HG02970 (cell line): ENCODE results near the gene PGLYRP3.
"Not testable (repeated sequence)": the region's sequence is repeated elsewhere in the genome, so short reads cannot be mapped to it uniquely, and the experiment has no call there.

ENCODE experiments used
- ATAC-seq: cut with Tn5 transposase; IDR thresholded peaks from one replicate; pipeline ENCODE4 v1.9.1; 2021; ENCODE audit warnings: mild to moderate bottlenecking, moderate library complexity, moderate number of reproducible peaks; ENCODE audit not compliant: unreplicated experiment, low FRiP score

PGLYRP3 gene

GRCh38 chr1:153348511-153349362, 36.0 kb upstream of the PGLYRP3 start, which contains the start of gene PGLYRP4:
Gene PGLYRP4 (minus strand): TSS chr1:153348841. CDS start chr1:153347932, 909 bp downstream.
- ATAC-seq = no peak

GRCh38 chr1:153347856-153348255, 35.1 kb upstream of the PGLYRP3 start:
- ATAC-seq = no peak

DNA sequence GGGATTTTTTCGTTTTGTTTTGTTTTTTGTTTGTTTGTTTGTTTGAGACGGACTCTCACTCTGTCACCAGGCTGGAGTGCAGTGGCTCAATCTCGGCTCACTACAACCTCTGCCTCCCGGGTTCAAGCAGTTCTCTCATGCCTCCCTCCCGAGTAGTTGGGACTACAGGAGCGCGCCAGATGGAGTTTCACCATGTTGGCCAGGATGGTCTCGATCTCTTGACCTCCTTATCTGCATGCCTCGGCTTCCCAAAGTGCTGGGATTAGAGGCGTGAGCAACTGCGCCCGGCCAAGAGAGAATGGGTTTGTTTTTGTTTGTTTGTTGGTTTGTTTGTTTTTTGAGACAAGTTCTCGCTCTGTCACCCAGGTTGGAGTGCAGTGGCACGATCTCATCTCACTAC, 34.3 kb upstream of the PGLYRP3 start:
- ATAC-seq = not testable (repeated sequence)

- no peak for ATAC-seq
Observed at GRCh38 chr1:153346077-153346723, 33.4 kb upstream of the PGLYRP3 start.

DNA sequence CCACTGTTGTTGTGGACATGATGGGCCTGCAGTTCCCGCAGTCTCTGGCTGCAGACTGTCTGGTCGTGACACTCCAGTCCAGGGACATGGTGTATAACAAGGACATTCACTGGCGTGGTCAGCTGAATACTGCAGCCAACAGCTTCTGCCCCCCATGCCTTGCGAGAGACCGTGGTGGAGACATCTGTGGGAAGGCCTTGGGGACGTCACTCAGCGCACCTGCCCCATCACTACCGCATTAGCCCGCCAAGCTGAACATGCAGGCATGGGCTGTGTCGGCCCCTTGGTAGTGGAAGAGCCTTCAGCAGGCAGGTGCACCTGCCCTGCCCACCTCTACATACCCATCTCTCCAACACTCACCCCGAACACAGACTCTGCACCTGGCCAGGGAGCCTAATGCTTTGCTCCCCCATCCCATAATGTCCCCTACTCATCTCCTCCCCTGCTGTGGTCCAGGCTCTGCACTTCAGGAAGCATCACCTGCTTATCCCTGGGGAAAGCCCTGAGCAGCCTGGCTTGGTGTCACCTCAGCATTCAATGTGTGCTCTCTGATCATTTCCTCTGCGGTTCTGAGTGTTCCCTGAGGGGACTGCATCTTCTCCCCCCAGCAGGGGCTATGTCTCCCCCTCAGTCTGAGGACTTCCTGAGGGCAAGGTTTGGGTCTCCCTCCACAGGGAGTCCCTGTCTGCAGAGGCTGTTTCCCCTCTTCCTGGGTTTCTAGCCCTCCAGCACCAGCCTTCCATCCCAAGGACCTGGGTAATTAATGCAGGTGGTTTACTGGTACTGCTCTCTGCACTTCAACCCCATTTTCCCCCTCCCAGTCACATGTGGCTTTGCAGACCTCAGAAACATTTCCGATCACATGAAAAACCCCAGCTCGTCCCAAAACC, 32.7 kb upstream of the PGLYRP3 start:
- ATAC-seq = no peak

- ATAC-seq = no peak
Observed at GRCh38 chr1:153344718-153345025, 31.9 kb upstream of the PGLYRP3 start.

GRCh38 chr1:153343811-153344717, 31.3 kb upstream of the PGLYRP3 start:
- ATAC-seq = no peak

GRCh38 chr1:153343040-153343681, 30.4 kb upstream of the PGLYRP3 start:
- ATAC-seq = no peak

- no peak for ATAC-seq
Observed at GRCh38 chr1:153342178-153342577, 29.4 kb upstream of the PGLYRP3 start.

DNA sequence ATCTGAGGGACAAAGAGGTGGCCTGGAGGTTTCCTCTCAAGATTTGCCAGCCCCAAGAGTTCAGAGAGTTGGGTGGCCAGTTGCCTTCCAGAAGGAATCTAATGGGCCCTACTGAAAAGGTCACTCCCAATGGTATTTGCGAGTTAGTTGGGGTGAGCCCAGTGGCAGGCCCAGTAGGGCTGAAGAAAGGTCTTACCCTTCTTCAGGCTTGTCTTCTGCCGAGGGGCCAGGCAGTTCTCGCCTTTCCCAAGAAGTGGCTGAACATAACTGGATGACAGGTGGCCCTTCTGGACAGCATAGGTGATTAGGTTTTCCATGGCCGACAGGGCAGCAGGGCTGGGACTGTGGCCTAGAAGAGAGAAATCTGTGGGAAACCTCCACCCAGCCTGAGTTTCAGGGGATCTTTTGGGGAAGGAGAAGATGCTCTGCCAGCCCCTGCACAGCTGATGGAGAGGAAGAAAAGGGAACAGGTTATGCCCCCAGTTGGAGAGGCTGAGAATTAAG, 28.7 kb upstream of the PGLYRP3 start:
- ATAC-seq = no peak

DNA sequence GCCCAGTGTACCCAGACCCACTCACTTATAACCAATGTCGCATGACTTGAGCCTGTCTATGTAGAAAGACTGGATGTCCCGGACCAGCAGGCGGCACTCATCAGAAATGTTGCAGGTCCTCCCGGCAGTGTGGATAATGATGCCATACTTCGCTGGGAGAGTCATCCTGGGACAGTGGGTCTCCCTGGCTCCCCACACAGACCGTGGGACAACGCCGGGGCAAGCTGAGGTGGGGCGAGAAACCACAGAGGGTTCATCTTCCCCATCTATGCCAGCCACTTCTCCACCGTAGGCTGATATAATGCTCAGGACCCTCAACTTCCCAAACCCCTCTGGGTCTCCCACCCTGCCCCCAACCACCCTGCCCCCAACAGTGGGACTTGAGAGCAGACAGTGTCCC, 27.6 kb upstream of the PGLYRP3 start:
- no peak for ATAC-seq

DNA sequence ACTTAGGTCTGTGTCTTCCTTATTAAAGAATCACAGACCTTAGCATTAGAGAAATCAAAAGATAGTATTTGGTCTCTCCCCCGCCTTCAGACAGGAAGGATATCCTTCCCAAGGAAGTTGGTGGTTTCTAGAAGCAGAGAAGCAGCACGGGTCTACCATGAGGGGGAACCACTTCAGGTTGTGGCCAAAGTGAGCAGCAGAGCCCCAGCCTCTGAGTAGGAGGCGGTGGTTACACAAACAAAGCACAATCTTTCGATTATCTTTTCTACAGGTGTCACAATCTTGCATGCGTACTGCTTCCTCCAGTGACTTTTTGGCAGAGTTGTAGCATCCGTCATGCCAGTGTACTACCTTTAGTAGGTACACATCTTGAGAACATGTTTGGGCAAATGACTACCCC, 27.1 kb upstream of the PGLYRP3 start:
- ATAC-seq = no peak

GRCh38 chr1:153337980-153338853, 25.5 kb upstream of the PGLYRP3 start:
- ATAC-seq = no peak

DNA sequence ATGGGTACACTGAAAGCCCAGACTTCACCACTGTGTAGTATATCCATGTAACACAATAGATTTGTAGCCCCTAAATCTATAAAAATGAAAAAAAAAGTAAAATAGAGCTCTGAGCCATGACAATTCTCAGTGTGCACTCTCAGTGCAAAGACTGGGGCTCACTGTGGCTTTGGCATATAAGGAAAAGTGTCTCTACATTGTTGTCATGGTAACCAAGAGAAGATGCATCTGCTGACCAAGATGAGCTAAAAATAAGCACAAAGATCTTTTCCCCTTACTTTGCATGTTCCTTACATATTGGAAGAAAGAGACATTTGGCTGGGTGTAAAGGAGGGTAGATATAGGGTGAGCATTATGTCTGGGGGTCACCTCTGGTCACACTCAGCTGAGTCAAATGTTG, 23.9 kb upstream of the PGLYRP3 start:
- no peak for ATAC-seq

DNA sequence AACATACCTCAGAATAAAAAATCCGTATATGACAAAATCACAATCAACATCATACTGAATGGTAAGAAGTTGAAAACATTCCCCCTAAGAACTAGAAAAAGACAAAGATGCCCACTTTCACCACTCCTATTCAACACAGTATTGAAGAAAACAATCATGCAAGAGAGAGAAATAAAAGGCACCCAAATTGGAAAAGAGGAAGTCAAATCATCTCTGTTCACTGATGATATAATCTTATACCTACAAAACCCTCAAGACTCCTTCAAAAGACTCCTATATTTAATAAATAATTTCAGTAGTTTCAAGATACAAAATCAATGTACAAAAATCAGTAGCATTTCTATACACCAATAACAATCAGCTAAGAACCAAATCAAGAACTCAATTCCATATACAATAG, 21.1 kb upstream of the PGLYRP3 start:
- ATAC-seq = no peak

DNA sequence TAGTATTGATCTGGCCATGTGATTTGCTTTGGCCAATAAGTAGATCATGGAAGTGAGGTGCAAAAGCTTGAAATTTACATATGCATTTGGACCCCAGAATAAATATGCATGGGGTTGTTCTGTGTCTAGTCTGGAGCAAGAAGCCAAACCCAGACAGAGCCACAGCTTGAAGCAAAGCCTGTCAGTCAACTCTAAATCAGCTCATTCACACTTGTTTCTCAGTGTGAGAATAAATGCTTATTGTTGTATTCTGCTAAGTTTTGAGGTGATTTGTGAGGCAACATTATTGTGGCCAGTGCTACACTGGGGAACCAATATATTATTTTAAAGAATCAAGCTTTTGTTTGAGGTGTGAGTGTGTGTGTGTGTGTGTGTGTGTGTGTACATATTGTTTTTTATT, 12.2 kb upstream of the PGLYRP3 start:
- ATAC-seq = no peak

DNA sequence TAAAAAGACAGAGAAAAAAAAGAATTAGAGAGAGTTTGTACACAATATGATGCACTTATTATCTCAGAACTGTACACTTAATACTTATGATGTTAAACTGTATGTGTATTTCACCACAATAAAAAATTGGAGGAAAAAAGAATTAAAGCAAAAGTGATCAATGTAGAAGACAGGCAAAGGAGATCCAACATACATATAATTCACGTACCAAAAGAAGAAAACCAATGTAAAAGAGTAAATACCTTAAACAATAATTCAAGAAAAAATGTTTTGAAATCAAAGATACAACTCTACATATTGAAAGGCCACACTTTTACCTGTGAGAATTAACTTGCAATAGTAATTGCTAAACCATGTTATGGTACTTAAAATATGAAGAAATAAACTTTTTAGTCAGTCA, 9.8 kb upstream of the PGLYRP3 start:
- no peak for ATAC-seq

- ATAC-seq = not testable (repeated sequence)
Observed at GRCh38 chr1:153318145-153318544, 5.4 kb upstream of the PGLYRP3 start.
